T-cell (primary cell): ENCODE results near the gene LRRC37A. TPM values are rescaled to one million over a fixed set of nuclear protein-coding genes. Genes with fewer than 3 reads are reported as not detected.
"Not testable (repeated sequence)": the region's sequence is repeated elsewhere in the genome, so short reads cannot be mapped to it uniquely, and the experiment has no call there.

Source experiments
- ATAC-seq, 4 experiments: fragments of 200-7000 bp in 3 of 4; fragments of 150-1000 bp in 1 of 4; cut with Tn5 transposase; replicated peaks in 1 of 4; 1 replicate in 3 of 4; 2 replicates in 1 of 4; pipeline ENCODE4 v1.10.0; 2021; ENCODE audit warnings: moderate library complexity in 3 of 4, mild to moderate bottlenecking in 2 of 4, moderate number of reproducible peaks in 1 of 4
- CTCF ChIA-PET, 2 donors: fragments of 300-600 bp; sonication (Branson Sonifier 250); formaldehyde crosslinking; loops; one replicate each; lab custom pipeline; 2022; ENCODE audit warnings: antibody characterized with exemption in 2 of 2; lab: Charles Lee
- POLR2A ChIA-PET, 2 donors: fragments of 300-600 bp; sonication (Branson Sonifier 250); formaldehyde crosslinking; loops; one replicate each; lab custom pipeline; 2022; ENCODE audit warnings: antibody characterized with exemption in 2 of 2; lab: Charles Lee
- DNase-seq, 35 experiments: peaks; one replicate each; pipeline versions ENCODE4 v3.0.0 to v3.0.0-alpha.2; 2013 to 2023
- H3K27ac ChIP-seq: one replicate; pipeline ENCODE4 v1.5.1; 2013; ENCODE audit warnings: low read length
- H3K27me3 ChIP-seq, 2 experiments: replicated peaks in 1 of 2; 1 replicate in 1 of 2; 2 replicates in 1 of 2; pipeline versions ENCODE4 v1.6.1 to v1.7.0; 2013; ENCODE audit warnings: low read length in 1 of 2, mixed read lengths in 1 of 2; ENCODE audit not compliant: control insufficient read depth in 2 of 2, insufficient read depth in 2 of 2; ENCODE audit errors: extremely low read depth in 1 of 2
- H3K36me3 ChIP-seq, 2 donors: 1 replicate in 1 of 2; 2 replicates in 1 of 2; pipeline versions ENCODE4 v1.6.1 to v1.7.0; 2013; ENCODE audit warnings: low read length in 1 of 2; ENCODE audit not compliant: control insufficient read depth in 2 of 2, insufficient read depth in 1 of 2; ENCODE audit errors: extremely low read depth in 1 of 2
- H3K4me1 ChIP-seq, 2 experiments: 1 replicate in 1 of 2; 2 replicates in 1 of 2; pipeline versions ENCODE4 v1.6.1 to v1.7.0; 2013; ENCODE audit warnings: low read length in 2 of 2, mixed read lengths in 1 of 2; ENCODE audit not compliant: insufficient read depth in 2 of 2, control insufficient read depth in 1 of 2; ENCODE audit errors: extremely low read depth in 1 of 2
- H3K4me3 ChIP-seq, 2 donors: 1 replicate in 1 of 2; 2 replicates in 1 of 2; pipeline versions ENCODE4 v1.5.1 to v1.7.0; 2013; ENCODE audit warnings: mild to moderate bottlenecking in 2 of 2, low read length in 1 of 2, moderate library complexity in 1 of 2; ENCODE audit not compliant: control insufficient read depth in 1 of 2; ENCODE audit errors: extremely low read depth in 1 of 2
- H3K9me3 ChIP-seq: 2 replicates; pipeline ENCODE4 v1.7.0; 2013
- H3K27ac Mint-ChIP-seq, 2 donors: one replicate each; pipeline ENCODE4 v1.8.0; 2020 to 2021; ENCODE audit warnings: mild to moderate bottlenecking in 2 of 2, mixed read lengths in 2 of 2
- H3K27me3 Mint-ChIP-seq, 2 donors: one replicate each; pipeline ENCODE4 v1.8.0; 2021 to 2022; ENCODE audit warnings: mixed read lengths in 2 of 2
- H3K36me3 Mint-ChIP-seq: one replicate; pipeline ENCODE4 v1.8.0; 2021; ENCODE audit warnings: mixed read lengths
- H3K4me1 Mint-ChIP-seq, 3 donors: one replicate each; pipeline ENCODE4 v1.8.0; 2020 to 2022; ENCODE audit warnings: mixed read lengths in 3 of 3, mild to moderate bottlenecking in 1 of 3
- H3K4me3 Mint-ChIP-seq, 3 donors: one replicate each; pipeline ENCODE4 v1.8.0; 2020 to 2022; ENCODE audit warnings: mild to moderate bottlenecking in 3 of 3, mixed read lengths in 3 of 3, moderate library complexity in 3 of 3
- H3K9me3 Mint-ChIP-seq, 3 donors: one replicate each; pipeline ENCODE4 v1.8.0; 2020 to 2022; ENCODE audit warnings: mixed read lengths in 3 of 3
- WGBS: methylation state at CpG from one replicate; pipeline ENCODE4 v1.1.5; 2013; ENCODE audit warnings: missing lambda C conversion rate; ENCODE audit not compliant: insufficient coverage; 5-methylcytosine and 5-hydroxymethylcytosine counted together
- total RNA-seq, 35 experiments: library from RNA in 6 of 35; stranded (reverse) in 6 of 35; fragments of 120-200 nt in 1 of 35; gene quantifications; one replicate each; pipeline versions ENCODE4 v1.2.1 to v1.2.4 and lab custom pipeline; 2013 to 2026

LRRC37A gene
- total RNA-seq, 5 donors from 2014 or later (not counting 1 experiment from before 2014, with no cell fraction given): 1.9 to 26.9 (median 4.5) TPM

GRCh38 chr17:46367520-46367919, 72.6 kb downstream of the LRRC37A start:
- H3K4me3 Mint-ChIP-seq, H3K4me1 ChIP-seq, H3K27ac ChIP-seq, H3K27me3 ChIP-seq, H3K36me3 Mint-ChIP-seq, H3K36me3 ChIP-seq, ATAC-seq, H3K4me3 ChIP-seq, H3K4me1 Mint-ChIP-seq, H3K9me3 Mint-ChIP-seq, H3K27ac Mint-ChIP-seq, H3K27me3 Mint-ChIP-seq, H3K9me3 ChIP-seq, POLR2A ChIA-PET, CTCF ChIA-PET, DNase-seq: not testable (repeated sequence)
- WGBS: no CpG with 5 or more reads among the region's 3 CpGs

- H3K4me3 Mint-ChIP-seq, H3K9me3 ChIP-seq, H3K27me3 ChIP-seq, H3K4me3 ChIP-seq, H3K36me3 ChIP-seq, POLR2A ChIA-PET, H3K4me1 Mint-ChIP-seq, H3K4me1 ChIP-seq, H3K36me3 Mint-ChIP-seq, H3K9me3 Mint-ChIP-seq, H3K27ac Mint-ChIP-seq, H3K27ac ChIP-seq, CTCF ChIA-PET, DNase-seq, H3K27me3 Mint-ChIP-seq: not testable (repeated sequence)
- no CpG with 5 or more reads among the region's 95 CpGs for WGBS
- ATAC-seq: peak; percentile 91 to 93 (median 92)
Measured at GRCh38 chr17:46372236-46373229, 77.6 kb downstream of the LRRC37A start.

GRCh38 chr17:46373418-46373817, 78.5 kb downstream of the LRRC37A start:
- H3K9me3 ChIP-seq, H3K27ac ChIP-seq, CTCF ChIA-PET, POLR2A ChIA-PET, H3K4me3 Mint-ChIP-seq, H3K27ac Mint-ChIP-seq, H3K4me1 ChIP-seq, DNase-seq, H3K4me3 ChIP-seq, H3K36me3 Mint-ChIP-seq, H3K36me3 ChIP-seq, H3K27me3 ChIP-seq, H3K4me1 Mint-ChIP-seq, H3K27me3 Mint-ChIP-seq, H3K9me3 Mint-ChIP-seq: not testable (repeated sequence)
- WGBS: no CpG with 5 or more reads among the region's 7 CpGs
- peak in 3 of 4 experiments; percentile 24 to 54 (median 29) for ATAC-seq

GRCh38 chr17:46383118-46383517, 88.2 kb downstream of the LRRC37A start:
- ATAC-seq, H3K27me3 ChIP-seq, CTCF ChIA-PET, POLR2A ChIA-PET, H3K27ac ChIP-seq, H3K4me3 ChIP-seq, H3K9me3 ChIP-seq, H3K9me3 Mint-ChIP-seq, H3K36me3 ChIP-seq, H3K36me3 Mint-ChIP-seq, H3K27me3 Mint-ChIP-seq, H3K4me3 Mint-ChIP-seq, DNase-seq, H3K4me1 Mint-ChIP-seq, H3K4me1 ChIP-seq, H3K27ac Mint-ChIP-seq: not testable (repeated sequence)
- WGBS: no CpG with 5 or more reads among the region's 4 CpGs

GRCh38 chr17:46385491-46385890, 90.6 kb downstream of the LRRC37A start:
- H3K36me3 Mint-ChIP-seq, H3K27ac Mint-ChIP-seq, H3K27me3 ChIP-seq, H3K9me3 Mint-ChIP-seq, H3K9me3 ChIP-seq, H3K4me1 ChIP-seq, DNase-seq, H3K4me1 Mint-ChIP-seq, ATAC-seq, CTCF ChIA-PET, H3K4me3 Mint-ChIP-seq, H3K27ac ChIP-seq, POLR2A ChIA-PET, H3K4me3 ChIP-seq, H3K36me3 ChIP-seq, H3K27me3 Mint-ChIP-seq: not testable (repeated sequence)

Other genes with a start within 250 kb of the LRRC37A start
- gene KANSL1, start 101.7 kb upstream of the LRRC37A start, total RNA-seq: 100 to 1,000 TPM; 113 to 301 (median 160) TPM
- gene ARL17B, start 66.6 kb downstream of the LRRC37A start, total RNA-seq: 10 to 100 TPM; 16.6 to 49.2 (median 30.4) TPM
- gene LRRC37A2, start 217.3 kb downstream of the LRRC37A start, total RNA-seq: 10 to 100 TPM; 10.5 to 59.6 (median 30.6) TPM